ENCODE measurements around the gene TOM1.

TOM1 gene

DNA sequence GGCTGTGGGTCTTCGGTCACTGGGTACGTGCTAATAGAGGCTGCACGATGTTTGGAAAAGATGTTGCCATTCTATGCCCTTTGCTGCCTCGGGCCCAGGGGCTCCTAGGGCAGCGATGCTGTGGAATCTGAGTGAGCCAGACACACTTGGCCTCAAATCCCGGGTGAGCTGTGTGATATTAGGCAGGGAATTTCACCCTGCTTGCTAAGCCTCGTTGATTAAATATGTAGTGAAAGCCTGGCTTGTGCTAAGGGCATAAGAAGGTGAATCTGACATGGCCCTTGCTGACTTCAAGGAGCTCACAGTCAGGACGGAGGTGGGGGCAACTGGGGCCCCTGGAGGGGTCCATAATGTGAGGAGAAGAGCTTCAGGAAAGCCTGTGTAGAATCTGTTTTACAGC, 75.8 kb downstream of the TOM1 start:
- no peaks in the 10 kb centered on the region for H3K36me3 ChIP-seq
- peak overlapping the region; percentile 99 for H3K27ac ChIP-seq
- H3K4me3 ChIP-seq (ENCODE audit: low read depth in 1 of 2, low read length in 1 of 2), result no peak overlapping the region
- TF ChIP-seq, protein P1, sequence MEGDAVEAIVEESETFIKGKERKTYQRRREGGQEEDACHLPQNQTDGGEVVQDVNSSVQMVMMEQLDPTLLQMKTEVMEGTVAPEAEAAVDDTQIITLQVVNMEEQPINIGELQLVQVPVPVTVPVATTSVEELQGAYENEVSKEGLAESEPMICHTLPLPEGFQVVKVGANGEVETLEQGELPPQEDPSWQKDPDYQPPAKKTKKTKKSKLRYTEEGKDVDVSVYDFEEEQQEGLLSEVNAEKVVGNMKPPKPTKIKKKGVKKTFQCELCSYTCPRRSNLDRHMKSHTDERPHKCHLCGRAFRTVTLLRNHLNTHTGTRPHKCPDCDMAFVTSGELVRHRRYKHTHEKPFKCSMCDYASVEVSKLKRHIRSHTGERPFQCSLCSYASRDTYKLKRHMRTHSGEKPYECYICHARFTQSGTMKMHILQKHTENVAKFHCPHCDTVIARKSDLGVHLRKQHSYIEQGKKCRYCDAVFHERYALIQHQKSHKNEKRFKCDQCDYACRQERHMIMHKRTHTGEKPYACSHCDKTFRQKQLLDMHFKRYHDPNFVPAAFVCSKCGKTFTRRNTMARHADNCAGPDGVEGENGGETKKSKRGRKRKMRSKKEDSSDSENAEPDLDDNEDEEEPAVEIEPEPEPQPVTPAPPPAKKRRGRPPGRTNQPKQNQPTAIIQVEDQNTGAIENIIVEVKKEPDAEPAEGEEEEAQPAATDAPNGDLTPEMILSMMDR (IDR thresholded peaks at IDR 0.05), result no peak
- no peaks in the 10 kb centered on the region for H3K9me3 ChIP-seq
- H3K27me3 ChIP-seq, result no peaks in the 10 kb centered on the region
- peaks cover 54 to 63% of the 10 kb centered on the region in 2 experiments for H3K4me1 ChIP-seq (ENCODE audit: control insufficient read depth in 1 of 2, insufficient read depth in 1 of 2, low read depth in 1 of 2, low read length in 1 of 2)

DNA sequence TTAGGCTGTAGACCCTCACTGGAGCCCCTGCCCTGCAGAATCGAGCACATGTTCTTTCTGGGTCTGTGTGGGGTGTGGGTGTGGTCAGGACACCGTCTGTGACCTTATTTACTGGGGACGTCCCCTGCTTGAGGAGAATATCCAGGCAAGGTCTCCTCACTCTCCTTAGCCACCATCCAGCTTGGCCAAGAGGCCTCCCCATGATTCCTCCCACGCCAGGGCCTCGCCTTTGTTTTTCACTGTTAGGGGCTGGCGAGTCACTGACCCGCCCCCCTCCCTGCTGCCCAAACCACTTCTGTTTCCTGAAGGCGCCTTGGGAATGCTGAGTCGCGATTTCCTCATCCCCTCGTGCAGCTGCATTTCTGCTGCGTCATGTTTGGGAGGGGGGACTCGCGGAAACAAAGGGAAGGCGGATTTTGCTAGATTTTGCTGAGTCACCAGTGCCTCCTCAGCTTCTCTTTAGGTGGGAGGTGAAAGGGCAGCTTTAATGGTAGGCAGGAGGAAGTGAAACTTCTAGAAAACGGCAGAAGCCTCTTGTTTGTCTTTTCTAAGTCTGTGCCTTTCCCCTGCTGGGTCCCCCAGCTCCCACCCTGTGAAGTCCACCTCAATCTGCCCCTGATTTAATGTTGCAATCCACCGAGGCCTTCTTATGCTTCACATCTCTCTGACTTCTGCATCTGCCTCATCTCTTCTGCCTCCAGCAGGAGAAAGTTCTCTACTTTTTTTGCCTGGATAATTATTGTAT, 77.2 kb downstream of the TOM1 start:
- H3K9me3 ChIP-seq, result no peaks in the 10 kb centered on the region
- peak overlapping the region; percentile 99 for H3K27ac ChIP-seq
- TF ChIP-seq, protein P1 (IDR thresholded peaks at IDR 0.05), result peak; percentile 25
- H3K27me3 ChIP-seq, result peaks cover 10% of the 10 kb centered on the region
- no peaks in the 10 kb centered on the region for H3K36me3 ChIP-seq
- H3K4me3 ChIP-seq (ENCODE audit: low read depth in 1 of 2, low read length in 1 of 2), result peak overlapping the region; percentile 48 to 53
- peaks cover 62 to 73% of the 10 kb centered on the region in 2 experiments for H3K4me1 ChIP-seq (ENCODE audit: control insufficient read depth in 1 of 2, insufficient read depth in 1 of 2, low read depth in 1 of 2, low read length in 1 of 2)

DNA sequence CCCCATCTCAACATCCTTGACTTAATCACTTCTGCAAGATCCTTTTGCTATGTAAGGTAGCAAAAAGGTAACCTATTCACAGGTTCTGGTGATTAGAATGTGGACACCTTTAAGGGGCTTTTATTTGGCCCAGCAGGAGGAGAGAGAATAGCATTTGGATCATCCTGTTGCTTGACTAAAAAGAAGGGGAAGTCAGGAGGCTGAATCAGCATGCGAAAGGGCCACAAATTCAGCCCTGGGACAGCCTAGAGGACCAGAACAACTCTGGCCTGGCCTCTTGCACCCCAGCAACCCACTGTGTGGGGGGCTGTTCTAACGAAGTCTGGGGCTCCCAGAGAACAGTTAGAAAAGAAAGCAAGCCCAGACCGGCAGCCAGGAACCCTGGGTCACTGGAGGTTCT, 78.0 kb downstream of the TOM1 start:
- TF ChIP-seq, protein P1 (IDR thresholded peaks at IDR 0.05), result no peak
- H3K27ac ChIP-seq, result peak overlapping the region; percentile 99
- H3K27me3 ChIP-seq, result peaks cover 18% of the 10 kb centered on the region
- H3K4me3 ChIP-seq (ENCODE audit: low read depth in 1 of 2, low read length in 1 of 2), result peak overlapping the region; percentile 48 to 53
- no peaks in the 10 kb centered on the region for H3K9me3 ChIP-seq
- H3K4me1 ChIP-seq (ENCODE audit: control insufficient read depth in 1 of 2, insufficient read depth in 1 of 2, low read depth in 1 of 2, low read length in 1 of 2), result peaks cover 59 to 69% of the 10 kb centered on the region in 2 experiments
- H3K36me3 ChIP-seq, result no peaks in the 10 kb centered on the region

DNA sequence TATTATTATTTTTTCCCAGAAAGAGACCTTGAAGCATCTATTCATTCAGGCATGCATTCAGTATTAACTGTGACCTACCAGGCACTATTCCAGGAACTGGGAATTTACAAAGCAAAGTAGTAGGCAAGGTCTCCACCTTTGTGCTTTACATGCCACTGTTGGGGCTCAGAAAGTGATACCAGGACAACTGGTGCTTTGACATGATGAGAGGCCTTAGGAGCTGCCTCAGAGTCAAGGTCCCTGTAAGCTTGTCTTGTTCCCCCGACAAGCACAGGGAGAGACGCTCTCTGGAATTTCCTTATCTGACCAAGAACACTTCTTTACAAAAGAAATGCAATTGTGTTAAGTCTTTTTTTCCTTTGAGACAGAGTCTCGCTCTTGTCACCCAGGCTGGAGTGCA, 78.9 kb downstream of the TOM1 start:
- TF ChIP-seq, protein P1 (IDR thresholded peaks at IDR 0.05), result no peak
- no peaks in the 10 kb centered on the region for H3K36me3 ChIP-seq
- H3K4me1 ChIP-seq (ENCODE audit: control insufficient read depth in 1 of 2, insufficient read depth in 1 of 2, low read depth in 1 of 2, low read length in 1 of 2), result peaks cover 59 to 69% of the 10 kb centered on the region in 2 experiments
- H3K27ac ChIP-seq, result peak overlapping the region; percentile 99
- no peaks in the 10 kb centered on the region for H3K9me3 ChIP-seq
- peaks cover 25% of the 10 kb centered on the region for H3K27me3 ChIP-seq
- no peak overlapping the region for H3K4me3 ChIP-seq (ENCODE audit: low read depth in 1 of 2, low read length in 1 of 2)

DNA sequence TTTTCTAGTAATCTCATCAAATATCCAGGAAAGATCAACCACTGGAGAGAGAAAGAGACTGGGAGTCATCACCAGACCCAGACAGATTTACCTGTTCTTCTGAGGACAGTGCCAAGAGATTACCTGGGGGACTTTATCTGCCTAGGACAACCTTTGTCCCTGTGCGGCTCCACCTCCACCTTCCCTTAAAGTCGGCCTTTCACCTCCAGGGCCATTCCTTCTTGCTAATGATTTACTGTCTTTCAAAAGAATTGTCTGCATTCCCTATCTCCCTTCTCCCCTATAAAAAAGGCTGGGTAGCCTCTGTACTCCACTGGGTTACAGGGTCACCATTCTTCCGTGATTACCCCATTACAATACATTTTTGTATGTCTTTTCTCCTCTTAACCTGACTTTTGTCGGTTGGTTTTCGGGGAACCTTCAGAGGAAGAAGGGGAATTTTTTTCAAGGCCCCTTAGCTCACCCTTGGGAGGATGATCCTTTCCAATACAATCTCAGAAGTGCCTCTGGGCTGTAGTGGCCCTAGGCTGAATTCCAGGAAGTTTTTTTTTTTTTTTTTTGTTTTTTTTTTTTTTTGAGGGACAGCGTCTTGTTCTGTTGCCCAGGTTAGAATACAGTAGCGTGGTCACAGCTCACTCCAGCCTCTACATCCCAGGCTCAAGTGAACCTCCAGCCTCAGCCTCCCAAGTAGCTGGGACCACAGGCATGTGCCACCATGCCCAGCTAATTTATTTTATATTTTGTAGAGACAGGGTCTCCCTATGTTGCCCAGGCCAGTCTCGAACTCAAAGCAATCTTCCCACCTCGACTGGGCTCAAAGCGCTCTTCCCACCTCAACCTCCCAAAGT, 79.7 kb downstream of the TOM1 start:
- no peaks in the 10 kb centered on the region for H3K9me3 ChIP-seq
- H3K4me3 ChIP-seq (ENCODE audit: low read depth in 1 of 2, low read length in 1 of 2), result no peak overlapping the region
- peak overlapping the region; percentile 88 for H3K27ac ChIP-seq
- H3K36me3 ChIP-seq, result no peaks in the 10 kb centered on the region
- TF ChIP-seq, protein P1 (IDR thresholded peaks at IDR 0.05), result no peak
- peaks cover 32% of the 10 kb centered on the region for H3K27me3 ChIP-seq
- peaks cover 59 to 66% of the 10 kb centered on the region in 2 experiments for H3K4me1 ChIP-seq (ENCODE audit: control insufficient read depth in 1 of 2, insufficient read depth in 1 of 2, low read depth in 1 of 2, low read length in 1 of 2)

All from neutrophil (primary cell).